K562 (cell line): ENCODE measurements around the gene LAMTOR4. TPM values are rescaled to one million over a fixed set of nuclear protein-coding genes. Genes with fewer than 3 reads are reported as not detected.
A peak's percentile ranks its signal among the peaks of the same experiment; 100 is the strongest.

ENCODE experiments used
- BRD9 ChIP-seq: fragments of 450-650 bp; IDR thresholded peaks from 2 replicates; pipeline ENCODE4 v1.6.1; 2018; ENCODE audit warnings: low read depth; ENCODE audit not compliant: partially characterized antibody
- CBX5 ChIP-seq: IDR thresholded peaks from 2 replicates; pipeline ENCODE4 v1.6.1; 2014; ENCODE audit warnings: low read depth, borderline replicate concordance
- CREB3 ChIP-seq: fragments of 450-650 bp; conservative IDR thresholded peaks from 2 replicates; pipeline ENCODE4 v1.6.1; 2016; ENCODE audit warnings: missing genetic modification characterization, low read depth, mild to moderate bottlenecking, missing compliant biosample characterization, moderate library complexity
- E2F1 ChIP-seq: sonication (generic); formaldehyde crosslinking; IDR thresholded peaks from 2 replicates; pipeline ENCODE4 v1.8.1; 2023; ENCODE audit warnings: mild to moderate bottlenecking, missing genetic modification reagents, moderate library complexity
- ID3 ChIP-seq, 2 experiments: fragments of 250-450 bp in 1 of 2; fragments of 450-650 bp in 1 of 2; sonication (Bioruptor Pico) in 1 of 2; IDR thresholded peaks; 2 replicates each; pipeline versions ENCODE4 v1.6.1 to v1.8.0; 2016 to 2021; ENCODE audit warnings: mild to moderate bottlenecking in 2 of 2, moderate library complexity in 2 of 2, missing compliant biosample characterization in 1 of 2, missing genetic modification characterization in 1 of 2
- MITF ChIP-seq: IDR thresholded peaks from 2 replicates; pipeline ENCODE4 v1.6.1; 2014; ENCODE audit warnings: antibody characterized with exemption
- NFIX ChIP-seq: fragments of 250-450 bp; sonication (Bioruptor Pico); IDR thresholded peaks from 2 replicates; pipeline ENCODE4 v1.4.0; 2020; ENCODE audit warnings: low read depth, mild to moderate bottlenecking, moderate library complexity
- RCOR1 ChIP-seq, 2 experiments: IDR thresholded peaks; 2 replicates each; pipeline ENCODE4 v1.6.1; 2012; ENCODE audit warnings: low read depth in 2 of 2, low read length in 2 of 2, borderline replicate concordance in 1 of 2, improper control_type of control experiment in 1 of 2
- SP1 ChIP-seq: sonication (generic); formaldehyde crosslinking; IDR thresholded peaks from 2 replicates; pipeline ENCODE4 v1.8.1; 2022; ENCODE audit warnings: mild to moderate bottlenecking, missing genetic modification reagents
- TFAP4 ChIP-seq: sonication (generic); formaldehyde crosslinking; IDR thresholded peaks from 2 replicates; pipeline ENCODE4 v1.8.0; 2022; ENCODE audit warnings: missing genetic modification reagents, mild to moderate bottlenecking, moderate library complexity, borderline replicate concordance
- ZBTB12 ChIP-seq: fragments of 250-450 bp; sonication (Bioruptor Pico); IDR thresholded peaks from 2 replicates; pipeline ENCODE4 v1.4.0; 2020
- ZFP30 ChIP-seq: fragments of 250-450 bp; sonication (Bioruptor Pico); IDR thresholded peaks from 2 replicates; pipeline ENCODE4 v1.8.0; 2022; ENCODE audit warnings: moderate library complexity, mild to moderate bottlenecking, inconsistent platforms, borderline replicate concordance
- ZNF165 ChIP-seq: fragments of 250-450 bp; sonication (Bioruptor Pico); IDR thresholded peaks from 2 replicates; pipeline ENCODE4 v1.4.0; 2020; ENCODE audit warnings: borderline replicate concordance
- ZNF766 ChIP-seq: fragments of 200-800 bp; sonication (Bioruptor generic); conservative IDR thresholded peaks from 2 replicates; pipeline ENCODE4 v1.6.1; 2016; ENCODE audit warnings: missing genetic modification characterization, missing compliant biosample characterization
- polyA plus RNA-seq, 8 experiments: library from polyadenylated mRNA; depleted of rRNA in 4 of 8; stranded (reverse) in 5 of 8; unstranded in 3 of 8; fragments of >200 nt; fragmentation: Nextera tagmentation in 2 of 8; fragmentation: Illumina TruSeq in 1 of 8; extraction: Ambion mirVana in 2 of 8; extraction: Trizol in 1 of 8; gene quantifications; 2 replicates each; pipeline versions ENCODE4 v1.2.1 to v1.2.3, GENCODE V29; 2011 to 2014; ENCODE audit warnings: inconsistent platforms in 1 of 8, missing spikeins in 1 of 8
- total RNA-seq, 7 experiments: library from RNA; depleted of rRNA in 6 of 7; stranded (reverse); fragments of >200 nt in 6 of 7; fragmentation: Illumina TruSeq in 2 of 7; extraction: Trizol in 2 of 7; gene quantifications; 2 replicates each; pipeline versions ENCODE4 v1.2.1 to v1.2.3, GENCODE V29; 2011 to 2021; ENCODE audit warnings: low replicate concordance in 1 of 7

The LAMTOR4 gene
- total and polyA plus RNA-seq, 9 of the 15 experiments (the other 6 are each of a cell fraction or from before 2014, with no cell fraction given) = 79.6 to 314 (median 195) TPM

- no peak for TF ChIP-seq ID3 (CRISPR knock-in tag; IDR thresholded peaks at IDR 0.05)
- 0 out of 2 replicates have a peak, but pooled peaks have one; percentile 39 for TF ChIP-seq ID3 (tag; IDR thresholded peaks at IDR 0.05)
- no peak for TF ChIP-seq ZNF165 (CRISPR knock-in tag)
- TF ChIP-seq NFIX = no peak
- TF ChIP-seq BRD9 = no peak
- no peak for TF ChIP-seq ZNF766 (CRISPR knock-in tag)
- TF ChIP-seq ZBTB12 (CRISPR knock-in tag) = no peak
- no peak for TF ChIP-seq RCOR1 (IDR thresholded peaks at IDR 0.05; ENCODE audit: borderline replicate concordance in 1 of 2, low read depth in 2 of 2, low read length in 2 of 2)
- TF ChIP-seq CBX5 = no peak
- no peak for TF ChIP-seq ZFP30 (CRISPR knock-in tag)
- peak; percentile 81 for TF ChIP-seq SP1
- TF ChIP-seq E2F1 (CRISPR knock-in tag) = no peak
- TF ChIP-seq CREB3 (tag) = no peak
- peak; percentile 63; the same call in 1 of the 2 replicates for TF ChIP-seq TFAP4 (CRISPR knock-in tag)
- no peak; the same call in 1 of the 2 replicates for TF ChIP-seq MITF
Measured at GRCh38 chr7:100177045-100178001, 28.6 kb downstream of the LAMTOR4 start, which contains the start of the genes GPC2 and STAG3 (continued).
